ENCODE measurements around the gene AGTR1.

AGTR1 gene

DNA sequence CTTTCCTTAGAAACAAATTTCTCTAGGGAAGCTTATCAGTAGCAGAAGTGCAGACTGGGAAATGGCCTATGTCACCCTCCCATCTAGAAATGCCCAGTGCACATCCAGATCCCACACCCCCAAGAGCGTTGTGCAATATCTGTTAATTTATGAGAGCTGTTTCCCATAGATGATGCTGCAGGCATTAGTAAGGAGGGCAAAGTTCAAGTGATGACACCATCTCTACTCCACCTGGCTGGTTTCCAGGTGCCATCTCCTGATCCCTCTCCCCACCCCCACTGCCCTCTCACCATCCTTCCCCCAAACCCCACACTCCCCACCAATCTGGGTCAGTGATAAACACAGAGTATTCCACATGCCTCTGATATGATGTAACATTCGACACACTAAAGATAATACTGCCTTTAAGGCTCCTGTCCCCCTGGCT lies 39.4 kb downstream of the AGTR1 start:
- no peak for DNase-seq (ENCODE audit: extremely low spot score)
- TF ChIP-seq, protein P1, sequence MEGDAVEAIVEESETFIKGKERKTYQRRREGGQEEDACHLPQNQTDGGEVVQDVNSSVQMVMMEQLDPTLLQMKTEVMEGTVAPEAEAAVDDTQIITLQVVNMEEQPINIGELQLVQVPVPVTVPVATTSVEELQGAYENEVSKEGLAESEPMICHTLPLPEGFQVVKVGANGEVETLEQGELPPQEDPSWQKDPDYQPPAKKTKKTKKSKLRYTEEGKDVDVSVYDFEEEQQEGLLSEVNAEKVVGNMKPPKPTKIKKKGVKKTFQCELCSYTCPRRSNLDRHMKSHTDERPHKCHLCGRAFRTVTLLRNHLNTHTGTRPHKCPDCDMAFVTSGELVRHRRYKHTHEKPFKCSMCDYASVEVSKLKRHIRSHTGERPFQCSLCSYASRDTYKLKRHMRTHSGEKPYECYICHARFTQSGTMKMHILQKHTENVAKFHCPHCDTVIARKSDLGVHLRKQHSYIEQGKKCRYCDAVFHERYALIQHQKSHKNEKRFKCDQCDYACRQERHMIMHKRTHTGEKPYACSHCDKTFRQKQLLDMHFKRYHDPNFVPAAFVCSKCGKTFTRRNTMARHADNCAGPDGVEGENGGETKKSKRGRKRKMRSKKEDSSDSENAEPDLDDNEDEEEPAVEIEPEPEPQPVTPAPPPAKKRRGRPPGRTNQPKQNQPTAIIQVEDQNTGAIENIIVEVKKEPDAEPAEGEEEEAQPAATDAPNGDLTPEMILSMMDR (IDR thresholded peaks at IDR 0.05; ENCODE audit: control extremely low read depth, extremely low read depth, low read depth, missing control alignments) = no peak
- CTCF ChIA-PET = interaction anchor here (0.8 kb wide), 1 partner anchor 10 kb away, joined by 3 read pairs; no protein-coding TSS in a partner anchor
- POLR2A ChIA-PET = no interaction called here

DNA sequence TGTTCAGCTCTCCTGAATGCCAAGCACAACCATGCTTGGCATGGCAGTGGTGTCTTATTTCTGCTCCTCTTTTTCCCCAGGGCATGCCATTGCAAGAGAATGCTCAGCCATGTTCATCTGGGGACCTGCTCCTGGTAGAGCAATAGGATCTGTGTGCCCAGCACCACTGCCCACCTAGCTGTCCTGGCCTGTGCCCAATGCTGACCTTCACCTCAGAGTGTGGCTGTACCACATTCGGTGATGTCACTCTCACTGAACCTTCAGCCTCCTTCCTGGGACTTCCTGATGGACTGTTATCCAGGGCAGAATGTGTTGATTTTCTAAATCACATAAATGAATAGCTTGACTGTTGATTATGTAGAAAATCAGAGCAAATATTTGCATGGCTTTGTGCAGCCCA lies 42.0 kb downstream of the AGTR1 start:
- ChIA-PET CTCF (interaction anchor here (1.2 to 1.3 kb wide), 2 partner anchors 8 to 11 kb away, joined by 3 read pairs; no protein-coding TSS in a partner anchor), POLR2A (no interaction called here)
- TF ChIP-seq, protein P1 (IDR thresholded peaks at IDR 0.05; ENCODE audit: control extremely low read depth, extremely low read depth, low read depth, missing control alignments) = no peak
- no peak for DNase-seq (ENCODE audit: extremely low spot score)

DNA sequence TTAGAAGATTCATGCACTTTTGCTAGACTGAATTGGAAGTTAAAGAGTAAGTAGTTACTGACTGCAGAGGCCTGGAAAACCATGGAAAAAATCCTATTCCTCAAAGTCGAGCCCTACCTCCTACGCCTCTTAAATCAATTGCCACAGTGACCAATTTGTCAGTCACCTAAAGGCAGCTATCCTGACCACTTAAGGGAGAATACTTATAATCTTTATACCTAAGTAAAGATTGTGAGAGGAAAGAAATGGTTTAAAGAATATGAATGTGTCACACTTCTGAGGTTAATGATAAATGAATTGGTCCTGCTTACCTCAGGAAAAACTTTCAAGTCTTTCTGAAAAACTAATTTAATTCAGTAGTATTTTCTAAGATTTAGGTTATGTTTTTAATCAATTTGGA lies 42.6 kb downstream of the AGTR1 start:
- CTCF ChIA-PET = interaction anchor here (1.2 to 1.3 kb wide), 2 partner anchors 8 to 11 kb away, joined by 3 read pairs; no protein-coding TSS in a partner anchor
- TF ChIP-seq, protein P1 (IDR thresholded peaks at IDR 0.05; ENCODE audit: control extremely low read depth, extremely low read depth, low read depth, missing control alignments) = no peak
- POLR2A ChIA-PET = no interaction called here
- DNase-seq (ENCODE audit: extremely low spot score) = no peak

DNA sequence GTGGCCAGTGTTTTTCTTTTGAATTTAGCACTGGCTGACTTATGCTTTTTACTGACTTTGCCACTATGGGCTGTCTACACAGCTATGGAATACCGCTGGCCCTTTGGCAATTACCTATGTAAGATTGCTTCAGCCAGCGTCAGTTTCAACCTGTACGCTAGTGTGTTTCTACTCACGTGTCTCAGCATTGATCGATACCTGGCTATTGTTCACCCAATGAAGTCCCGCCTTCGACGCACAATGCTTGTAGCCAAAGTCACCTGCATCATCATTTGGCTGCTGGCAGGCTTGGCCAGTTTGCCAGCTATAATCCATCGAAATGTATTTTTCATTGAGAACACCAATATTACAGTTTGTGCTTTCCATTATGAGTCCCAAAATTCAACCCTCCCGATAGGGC lies 43.5 kb downstream of the AGTR1 start:
- ChIA-PET POLR2A (no interaction called here), CTCF (interaction anchor here (1.4 kb wide), 1 partner anchor 20 kb away, joined by 3 read pairs; no protein-coding TSS in a partner anchor)
- no peak for DNase-seq (ENCODE audit: extremely low spot score)
- TF ChIP-seq, protein P1 (IDR thresholded peaks at IDR 0.05; ENCODE audit: control extremely low read depth, extremely low read depth, low read depth, missing control alignments) = no peak

DNA sequence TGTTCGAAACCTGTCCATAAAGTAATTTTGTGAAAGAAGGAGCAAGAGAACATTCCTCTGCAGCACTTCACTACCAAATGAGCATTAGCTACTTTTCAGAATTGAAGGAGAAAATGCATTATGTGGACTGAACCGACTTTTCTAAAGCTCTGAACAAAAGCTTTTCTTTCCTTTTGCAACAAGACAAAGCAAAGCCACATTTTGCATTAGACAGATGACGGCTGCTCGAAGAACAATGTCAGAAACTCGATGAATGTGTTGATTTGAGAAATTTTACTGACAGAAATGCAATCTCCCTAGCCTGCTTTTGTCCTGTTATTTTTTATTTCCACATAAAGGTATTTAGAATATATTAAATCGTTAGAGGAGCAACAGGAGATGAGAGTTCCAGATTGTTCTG lies 44.4 kb downstream of the AGTR1 start:
- DNase-seq (ENCODE audit: extremely low spot score) = no peak
- TF ChIP-seq, protein P1 (IDR thresholded peaks at IDR 0.05; ENCODE audit: control extremely low read depth, extremely low read depth, low read depth, missing control alignments) = no peak
- ChIA-PET CTCF (interaction anchor here (1.4 kb wide), 1 partner anchor 20 kb away, joined by 3 read pairs; no protein-coding TSS in a partner anchor), POLR2A (no interaction called here)

DNA sequence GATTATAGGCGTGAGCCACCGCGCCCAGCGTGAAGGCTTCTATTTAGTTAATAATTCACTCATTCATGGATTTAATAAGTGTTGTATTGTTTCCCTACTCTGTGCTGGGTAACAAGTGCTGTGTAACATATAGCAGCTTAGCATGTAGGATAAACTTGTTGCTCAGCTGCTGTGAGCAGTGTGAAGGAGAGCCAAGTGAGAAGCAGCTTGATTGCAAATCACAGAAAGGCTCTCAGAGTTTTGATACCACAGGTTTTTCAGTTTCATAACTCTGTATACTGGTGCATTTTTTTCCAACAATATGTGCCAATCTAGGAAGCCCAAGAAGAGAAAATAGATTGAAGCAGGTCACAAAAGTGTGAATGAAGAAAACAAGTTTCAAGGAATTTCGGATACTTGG lies 48.4 kb downstream of the AGTR1 start:
- DNase-seq (ENCODE audit: extremely low spot score) = no peak
- CTCF ChIA-PET = interaction anchor here (1.0 kb wide), 1 partner anchor 84 kb away, joined by 4 read pairs; no protein-coding TSS in a partner anchor
- POLR2A ChIA-PET = no interaction called here
- TF ChIP-seq, protein P1 (IDR thresholded peaks at IDR 0.05; ENCODE audit: control extremely low read depth, extremely low read depth, low read depth, missing control alignments) = no peak
